Omental fat pad (tissue), 4 donors: ENCODE data around the gene ADGRD1. TPM values are rescaled to one million over a fixed set of nuclear protein-coding genes. Genes with fewer than 3 reads are reported as not detected.

Source experiments
- ATAC-seq: fragments of 150-250 bp; one replicate; pipeline ENCODE4 v1.9.1; 2016; ENCODE audit warnings: mild to moderate bottlenecking, moderate library complexity; ENCODE audit not compliant: low FRiP score
- DNase-seq: peaks from one replicate; pipeline ENCODE4 v3.0.0-alpha.2; 2019; ENCODE audit warnings: low spot score
- CTCF ChIP-seq, 3 donors: fragments of 450-650 bp; IDR thresholded peaks; one replicate each; pipeline ENCODE4 v1.5.1; 2016 to 2017; ENCODE audit warnings: antibody characterized with exemption in 3 of 3, mild to moderate bottlenecking in 3 of 3, moderate library complexity in 2 of 3
- total RNA-seq, 4 donors: library from RNA; depleted of rRNA; stranded (reverse); fragments of >200 nt; gene quantifications; one replicate each; pipeline ENCODE4 v1.1.0, GENCODE V29; 2016

Gene ADGRD1
- total RNA-seq, 4 donors from 2014 or later, result 34.3 to 98.6 (median 52.4) TPM

GRCh38 chr12:130977046-130977742, 23.5 kb downstream of the ADGRD1 start:
- ATAC-seq (no peak), DNase-seq (no peak)
- no peak for TF ChIP-seq CTCF (IDR thresholded peaks at IDR 0.05)

GRCh38 chr12:130977743-130978095, 24.0 kb downstream of the ADGRD1 start:
- DNase-seq, result no peak
- no peak for TF ChIP-seq CTCF (IDR thresholded peaks at IDR 0.05)
- no peak for ATAC-seq

GRCh38 chr12:130978785-130979184, 25.1 kb downstream of the ADGRD1 start:
- no peak for TF ChIP-seq CTCF (IDR thresholded peaks at IDR 0.05)
- ATAC-seq, result no peak

GRCh38 chr12:130981074-130981742, 27.5 kb downstream of the ADGRD1 start:
- DNase-seq (no peak), ATAC-seq (no peak)

More at GRCh38 chr12:130978785-130979184, 25.1 kb downstream of the ADGRD1 start:
- DNase-seq, result no peak

GRCh38 chr12:130981911-130982310, 28.2 kb downstream of the ADGRD1 start:
- ATAC-seq, result no peak
- TF ChIP-seq CTCF (IDR thresholded peaks at IDR 0.05), result no peak

More at GRCh38 chr12:130981074-130981742, 27.5 kb downstream of the ADGRD1 start:
- no peak for TF ChIP-seq CTCF (IDR thresholded peaks at IDR 0.05)

GRCh38 chr12:130982565-130983225, 29.0 kb downstream of the ADGRD1 start:
- no peak for TF ChIP-seq CTCF (IDR thresholded peaks at IDR 0.05)
- ATAC-seq (no peak), DNase-seq (no peak)

More at GRCh38 chr12:130981911-130982310, 28.2 kb downstream of the ADGRD1 start:
- no peak for DNase-seq
